ENCODE results near the gene DNAJB11. TPM values are rescaled to one million over a fixed set of nuclear protein-coding genes. Genes with fewer than 3 reads are reported as not detected.

Gene DNAJB11
- total and polyA plus RNA-seq, 2 of the 4 experiments (the other 2 are of a cell fraction) = 27.4 to 48.6 TPM

DNA sequence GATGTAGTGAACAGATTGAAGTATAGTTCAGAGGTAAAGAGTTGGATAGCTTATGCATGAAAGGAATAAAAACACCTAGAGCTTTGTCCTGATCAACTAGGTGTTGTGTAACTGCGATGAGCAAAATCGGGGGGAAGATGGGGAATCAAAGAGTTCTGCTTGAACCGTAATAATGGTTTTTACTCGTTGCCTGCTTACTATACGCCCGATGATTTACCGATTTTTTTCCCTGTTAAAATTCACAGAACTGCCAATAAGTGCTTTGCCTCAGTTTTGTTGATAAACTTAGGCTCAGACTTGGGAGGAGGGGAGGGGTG, 783 bp upstream of the DNAJB11 start:
- Histone ChIP-seq H3K14ac (replicated peaks; ENCODE audit: low read depth, low read length) (0 out of 2 replicates have a peak overlapping the region, but pooled peaks have one; percentile 27), H3K9me3 (ENCODE audit: control insufficient read depth, insufficient read depth, low read length) (no peaks in the 10 kb centered on the region), H4K91ac (ENCODE audit: insufficient read depth, low read depth, low read length) (no peak overlapping the region), H3K4me3 (ENCODE audit: insufficient read depth, low read depth, low read length) (peak overlapping the region; percentile 66), H4K5ac (ENCODE audit: low read depth, low read length) (no peak overlapping the region), H3K4me2 (ENCODE audit: low read depth, low read length) (peak overlapping the region; percentile 91), H4K20me1 (ENCODE audit: insufficient read depth, low read length) (no peaks in the 10 kb centered on the region), H2AK5ac (ENCODE audit: low read depth, low read length) (no peak overlapping the region), H3K4ac (ENCODE audit: low read depth, low read length) (peak overlapping the region; percentile 49; the same call in 1 of the 2 replicates), H3K36me3 (ENCODE audit: control insufficient read depth, insufficient read depth, low read length) (no peaks in the 10 kb centered on the region), H3K23ac (ENCODE audit: low read depth, low read length) (no peak overlapping the region), H2BK20ac (ENCODE audit: low read depth, low read length) (no peak overlapping the region), H3K79me1 (ENCODE audit: low read depth in 1 of 2, low read length in 2 of 2) (peaks cover 17 to 39% of the 10 kb centered on the region in 2 experiments), H2AK9ac (replicated peaks; ENCODE audit: low read depth, low read length, poor library complexity) (peak overlapping the region; percentile 51), H4K8ac (ENCODE audit: low read depth in 2 of 2, low read length in 2 of 2) (peak overlapping the region; percentile 39 to 80; a peak in 3 of 4 replicates), H2BK15ac (ENCODE audit: low read depth, low read length) (no peak overlapping the region), H3K18ac (ENCODE audit: low read depth, low read length) (no peak overlapping the region), H2BK120ac (ENCODE audit: low read depth, low read length) (no peak overlapping the region), H2AFZ (replicated peaks; ENCODE audit: low read length, poor library complexity) (peak overlapping the region; percentile 100), H3K56ac (ENCODE audit: extremely low read depth, insufficient read depth, low read length) (no peak overlapping the region), H3K27me3 (ENCODE audit: control insufficient read depth, insufficient read depth, low read length) (no peaks in the 10 kb centered on the region), H3K9me1 (ENCODE audit: insufficient read depth, low read length) (0 out of 2 replicates have a peak, but pooled peaks cover 2% of the 10 kb centered on the region), H2BK5ac (ENCODE audit: low read depth, low read length, poor library complexity, severe bottlenecking) (no peak overlapping the region), H3K9ac (ENCODE audit: low read depth, low read length) (peak overlapping the region; percentile 12; the same call in 1 of the 2 replicates), H3K27ac (ENCODE audit: insufficient read depth, low read length) (no peak overlapping the region), H3K4me1 (ENCODE audit: control insufficient read depth, insufficient read depth, low read length) (peaks cover 6% of the 10 kb centered on the region; the same call in 1 of the 2 replicates)
- CTCF ChIA-PET = interaction anchor here (1.0 kb wide), 1 partner anchor 47 kb away, joined by 5 read pairs; no protein-coding TSS in a partner anchor
- intact Hi-C loops (cut with micrococcal nuclease) (loop anchor here (5.0 to 10.0 kb wide), 2 partner anchors 215 to 462 kb away; partner anchors contain the start of genes EIF4A2 and ETV5), dilution Hi-C loops (cut with HindIII; ENCODE audit: low sequenced_read_pairs, unreplicated experiment) (no loop called here), in situ Hi-C loops (cut with MboI; ENCODE audit: low sequenced_read_pairs) (no loop called here)
- no peak for TF ChIP-seq CEBPB (IDR thresholded peaks at IDR 0.05; ENCODE audit: low read depth, low read length)
- no peak for TF ChIP-seq BHLHE40 (IDR thresholded peaks at IDR 0.05; ENCODE audit: low read depth, low read length)
- no peak for TF ChIP-seq RAD21 (IDR thresholded peaks at IDR 0.05; ENCODE audit: low read length)
- TF ChIP-seq MAFK (IDR thresholded peaks at IDR 0.05; ENCODE audit: low read depth, low read length) = no peak
- no peak for TF ChIP-seq POLR2A (IDR thresholded peaks at IDR 0.05; ENCODE audit: low read depth, low read length)
- no peak for TF ChIP-seq SMC3 (IDR thresholded peaks at IDR 0.05; ENCODE audit: low read depth, low read length)
- TF ChIP-seq FOS (IDR thresholded peaks at IDR 0.05; ENCODE audit: low read depth, low read length) = no peak
- no peak for TF ChIP-seq RCOR1 (IDR thresholded peaks at IDR 0.05; ENCODE audit: insufficient replicate concordance, low read length)
- TF ChIP-seq MXI1 (IDR thresholded peaks at IDR 0.05; ENCODE audit: borderline replicate concordance, low read depth, low read length) = no peak
- TF ChIP-seq, protein P1, sequence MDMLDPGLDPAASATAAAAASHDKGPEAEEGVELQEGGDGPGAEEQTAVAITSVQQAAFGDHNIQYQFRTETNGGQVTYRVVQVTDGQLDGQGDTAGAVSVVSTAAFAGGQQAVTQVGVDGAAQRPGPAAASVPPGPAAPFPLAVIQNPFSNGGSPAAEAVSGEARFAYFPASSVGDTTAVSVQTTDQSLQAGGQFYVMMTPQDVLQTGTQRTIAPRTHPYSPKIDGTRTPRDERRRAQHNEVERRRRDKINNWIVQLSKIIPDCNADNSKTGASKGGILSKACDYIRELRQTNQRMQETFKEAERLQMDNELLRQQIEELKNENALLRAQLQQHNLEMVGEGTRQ (IDR thresholded peaks at IDR 0.05; ENCODE audit: low read depth, low read length) = no peak
- TF ChIP-seq NFE2L2 (IDR thresholded peaks at IDR 0.05; ENCODE audit: low read depth, low read length) = no peak
- ATAC-seq (ENCODE audit: low read depth) = no peak
- POLR2A ChIA-PET (ENCODE audit: unreplicated experiment) = no interaction called here
- no CpG with 5 or more reads among the region's 7 CpGs for WGBS, 2 experiments (ENCODE audit: extremely low coverage in 2 of 2, insufficient read length in 1 of 2)
- BruUV-seq (replicated peaks) = no TSS peak
- no peak for DNase-seq

Data from IMR-90 (cell line).